ENCODE data around the gene LIF. TPM values are rescaled to one million over a fixed set of nuclear protein-coding genes. Genes with fewer than 3 reads are reported as not detected.

LIF gene
- total and polyA plus RNA-seq, 4 donors: 0.08 to 0.10 (median 0.09) TPM; not detected in 1

DNA sequence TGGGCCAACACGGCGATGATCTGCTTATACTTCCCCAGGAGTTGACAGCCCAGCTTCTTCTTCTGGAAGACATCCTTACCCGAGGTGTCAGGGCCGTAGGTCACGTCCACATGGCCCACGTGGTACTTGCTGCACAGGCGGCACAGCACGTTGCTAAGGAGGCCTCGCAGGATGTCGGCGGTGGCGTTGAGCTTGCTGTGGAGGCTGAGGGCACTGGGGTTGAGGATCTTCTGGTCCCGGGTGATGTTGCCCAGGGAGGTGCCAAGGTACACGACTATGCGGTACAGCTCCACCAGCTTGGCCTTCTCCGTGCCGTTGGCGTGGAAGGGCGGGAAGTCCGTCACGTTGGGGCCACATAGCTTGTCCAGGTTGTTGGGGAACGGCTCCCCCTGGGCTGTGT, 2.9 kb downstream of the LIF start (continued):
- TF ChIP-seq, protein P1, sequence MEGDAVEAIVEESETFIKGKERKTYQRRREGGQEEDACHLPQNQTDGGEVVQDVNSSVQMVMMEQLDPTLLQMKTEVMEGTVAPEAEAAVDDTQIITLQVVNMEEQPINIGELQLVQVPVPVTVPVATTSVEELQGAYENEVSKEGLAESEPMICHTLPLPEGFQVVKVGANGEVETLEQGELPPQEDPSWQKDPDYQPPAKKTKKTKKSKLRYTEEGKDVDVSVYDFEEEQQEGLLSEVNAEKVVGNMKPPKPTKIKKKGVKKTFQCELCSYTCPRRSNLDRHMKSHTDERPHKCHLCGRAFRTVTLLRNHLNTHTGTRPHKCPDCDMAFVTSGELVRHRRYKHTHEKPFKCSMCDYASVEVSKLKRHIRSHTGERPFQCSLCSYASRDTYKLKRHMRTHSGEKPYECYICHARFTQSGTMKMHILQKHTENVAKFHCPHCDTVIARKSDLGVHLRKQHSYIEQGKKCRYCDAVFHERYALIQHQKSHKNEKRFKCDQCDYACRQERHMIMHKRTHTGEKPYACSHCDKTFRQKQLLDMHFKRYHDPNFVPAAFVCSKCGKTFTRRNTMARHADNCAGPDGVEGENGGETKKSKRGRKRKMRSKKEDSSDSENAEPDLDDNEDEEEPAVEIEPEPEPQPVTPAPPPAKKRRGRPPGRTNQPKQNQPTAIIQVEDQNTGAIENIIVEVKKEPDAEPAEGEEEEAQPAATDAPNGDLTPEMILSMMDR (IDR thresholded peaks at IDR 0.05; ENCODE audit: low read depth, low read length, missing input control): no peak
- TF ChIP-seq HNF4A (conservative IDR thresholded peaks at IDR 0.05) (no peak), YY1 (IDR thresholded peaks at IDR 0.05) (no peak), RAD21 (IDR thresholded peaks at IDR 0.05) (no peak)

DNA sequence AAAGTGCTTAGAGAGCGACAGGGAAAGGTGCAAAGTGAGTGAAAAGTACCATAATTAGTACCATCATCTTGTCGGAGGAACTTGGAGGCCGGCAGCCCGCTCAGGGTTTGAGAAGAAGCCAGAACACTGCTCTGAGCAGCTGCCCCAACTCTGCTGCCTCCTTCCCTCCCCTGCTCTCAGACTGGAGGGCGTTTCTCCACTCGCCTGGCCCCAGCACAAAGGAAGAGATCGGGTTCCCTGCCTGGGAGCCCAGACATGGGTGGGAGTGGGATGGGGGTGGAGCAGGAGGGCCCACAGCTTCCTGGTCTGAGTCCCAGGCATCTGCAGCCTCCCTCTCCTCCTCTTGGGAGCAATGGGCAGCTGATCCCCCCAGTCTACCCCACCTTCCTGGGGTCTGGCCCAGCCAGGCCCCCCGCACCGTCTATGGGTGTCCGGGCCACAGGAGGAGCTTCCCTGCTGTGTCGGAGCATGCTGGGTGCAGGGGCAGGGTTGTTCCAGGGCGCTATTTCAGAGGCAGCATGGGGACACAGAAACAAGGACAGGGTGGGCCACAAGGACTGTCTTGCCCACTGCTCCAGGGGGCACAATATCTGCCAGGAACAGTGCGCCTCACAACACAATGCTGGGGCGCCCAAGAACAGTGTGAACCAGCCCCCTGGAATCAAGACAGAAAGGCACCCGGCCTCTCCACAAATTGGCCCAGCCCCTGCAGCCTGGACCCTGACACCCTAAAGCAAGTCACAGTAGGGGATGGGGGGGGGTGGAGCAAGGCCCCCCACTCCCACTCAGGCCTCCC, 4.8 kb downstream of the LIF start:
- H3K9ac ChIP-seq (ENCODE audit: low read depth in 1 of 2, low read length in 2 of 2): no peak overlapping the region

More for the DNA sequence above, 4.8 kb downstream of the LIF start:
- no peak for DNase-seq (ENCODE audit: low spot score)
- no peaks in the 10 kb centered on the region for H3K9me3 ChIP-seq (ENCODE audit: control insufficient read depth in 4 of 4, low read length in 3 of 4)
- no peaks in the 10 kb centered on the region for H3K36me3 ChIP-seq (ENCODE audit: control insufficient read depth in 4 of 4, insufficient read depth in 3 of 4, low read depth in 1 of 4, low read length in 3 of 4)
- H3K4me3 ChIP-seq (ENCODE audit: low read depth in 1 of 3, low read length in 3 of 3): no peak overlapping the region
- peaks cover 0 to 3% (median 0%) of the 10 kb centered on the region in 4 donors for H3K27me3 ChIP-seq (ENCODE audit: control insufficient read depth in 4 of 4, insufficient read depth in 4 of 4, low read length in 3 of 4)
- WGBS: 92% methylated on average over 15 of the region's 15 CpGs
- TF ChIP-seq YY1 (IDR thresholded peaks at IDR 0.05) (no peak), GABPA (IDR thresholded peaks at IDR 0.05 in 1 of 2, conservative IDR thresholded peaks at IDR 0.05 in 1 of 2) (no peak), EGR1 (IDR thresholded peaks at IDR 0.05; ENCODE audit: low read depth in 2 of 2) (no peak), RXRA (IDR thresholded peaks at IDR 0.05) (no peak), HNF4A (conservative IDR thresholded peaks at IDR 0.05) (no peak), FOXA1 (IDR thresholded peaks at IDR 0.05) (no peak), SP1 (IDR thresholded peaks at IDR 0.05) (no peak), JUND (IDR thresholded peaks at IDR 0.05) (no peak), NR2F2 (IDR thresholded peaks at IDR 0.05) (no peak), TAF1 (conservative IDR thresholded peaks at IDR 0.05) (no peak)
- TF ChIP-seq, protein P2, sequence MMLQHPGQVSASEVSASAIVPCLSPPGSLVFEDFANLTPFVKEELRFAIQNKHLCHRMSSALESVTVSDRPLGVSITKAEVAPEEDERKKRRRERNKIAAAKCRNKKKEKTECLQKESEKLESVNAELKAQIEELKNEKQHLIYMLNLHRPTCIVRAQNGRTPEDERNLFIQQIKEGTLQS (IDR thresholded peaks at IDR 0.05): no peak
- TF ChIP-seq, protein P3, sequence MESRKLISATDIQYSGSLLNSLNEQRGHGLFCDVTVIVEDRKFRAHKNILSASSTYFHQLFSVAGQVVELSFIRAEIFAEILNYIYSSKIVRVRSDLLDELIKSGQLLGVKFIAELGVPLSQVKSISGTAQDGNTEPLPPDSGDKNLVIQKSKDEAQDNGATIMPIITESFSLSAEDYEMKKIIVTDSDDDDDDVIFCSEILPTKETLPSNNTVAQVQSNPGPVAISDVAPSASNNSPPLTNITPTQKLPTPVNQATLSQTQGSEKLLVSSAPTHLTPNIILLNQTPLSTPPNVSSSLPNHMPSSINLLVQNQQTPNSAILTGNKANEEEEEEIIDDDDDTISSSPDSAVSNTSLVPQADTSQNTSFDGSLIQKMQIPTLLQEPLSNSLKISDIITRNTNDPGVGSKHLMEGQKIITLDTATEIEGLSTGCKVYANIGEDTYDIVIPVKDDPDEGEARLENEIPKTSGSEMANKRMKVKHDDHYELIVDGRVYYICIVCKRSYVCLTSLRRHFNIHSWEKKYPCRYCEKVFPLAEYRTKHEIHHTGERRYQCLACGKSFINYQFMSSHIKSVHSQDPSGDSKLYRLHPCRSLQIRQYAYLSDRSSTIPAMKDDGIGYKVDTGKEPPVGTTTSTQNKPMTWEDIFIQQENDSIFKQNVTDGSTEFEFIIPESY (IDR thresholded peaks at IDR 0.05): no peak
- TF ChIP-seq, protein P4, sequence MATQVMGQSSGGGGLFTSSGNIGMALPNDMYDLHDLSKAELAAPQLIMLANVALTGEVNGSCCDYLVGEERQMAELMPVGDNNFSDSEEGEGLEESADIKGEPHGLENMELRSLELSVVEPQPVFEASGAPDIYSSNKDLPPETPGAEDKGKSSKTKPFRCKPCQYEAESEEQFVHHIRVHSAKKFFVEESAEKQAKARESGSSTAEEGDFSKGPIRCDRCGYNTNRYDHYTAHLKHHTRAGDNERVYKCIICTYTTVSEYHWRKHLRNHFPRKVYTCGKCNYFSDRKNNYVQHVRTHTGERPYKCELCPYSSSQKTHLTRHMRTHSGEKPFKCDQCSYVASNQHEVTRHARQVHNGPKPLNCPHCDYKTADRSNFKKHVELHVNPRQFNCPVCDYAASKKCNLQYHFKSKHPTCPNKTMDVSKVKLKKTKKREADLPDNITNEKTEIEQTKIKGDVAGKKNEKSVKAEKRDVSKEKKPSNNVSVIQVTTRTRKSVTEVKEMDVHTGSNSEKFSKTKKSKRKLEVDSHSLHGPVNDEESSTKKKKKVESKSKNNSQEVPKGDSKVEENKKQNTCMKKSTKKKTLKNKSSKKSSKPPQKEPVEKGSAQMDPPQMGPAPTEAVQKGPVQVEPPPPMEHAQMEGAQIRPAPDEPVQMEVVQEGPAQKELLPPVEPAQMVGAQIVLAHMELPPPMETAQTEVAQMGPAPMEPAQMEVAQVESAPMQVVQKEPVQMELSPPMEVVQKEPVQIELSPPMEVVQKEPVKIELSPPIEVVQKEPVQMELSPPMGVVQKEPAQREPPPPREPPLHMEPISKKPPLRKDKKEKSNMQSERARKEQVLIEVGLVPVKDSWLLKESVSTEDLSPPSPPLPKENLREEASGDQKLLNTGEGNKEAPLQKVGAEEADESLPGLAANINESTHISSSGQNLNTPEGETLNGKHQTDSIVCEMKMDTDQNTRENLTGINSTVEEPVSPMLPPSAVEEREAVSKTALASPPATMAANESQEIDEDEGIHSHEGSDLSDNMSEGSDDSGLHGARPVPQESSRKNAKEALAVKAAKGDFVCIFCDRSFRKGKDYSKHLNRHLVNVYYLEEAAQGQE (IDR thresholded peaks at IDR 0.05): no peak
- TF ChIP-seq, protein P5, sequence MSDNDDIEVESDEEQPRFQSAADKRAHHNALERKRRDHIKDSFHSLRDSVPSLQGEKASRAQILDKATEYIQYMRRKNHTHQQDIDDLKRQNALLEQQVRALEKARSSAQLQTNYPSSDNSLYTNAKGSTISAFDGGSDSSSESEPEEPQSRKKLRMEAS (IDR thresholded peaks at IDR 0.05): no peak
- TF ChIP-seq, protein P1 (IDR thresholded peaks at IDR 0.05; ENCODE audit: low read depth, low read length, missing input control): no peak
- no peak overlapping the region for H3K27ac ChIP-seq (ENCODE audit: low read depth in 1 of 2, low read length in 2 of 2)
- peaks cover 3 to 13% (median 11%) of the 10 kb centered on the region in 4 donors for H3K4me1 ChIP-seq (ENCODE audit: control insufficient read depth in 4 of 4, insufficient read depth in 4 of 4, low read length in 3 of 4)

Measured in liver (tissue), 9 donors.